Non-pigmented ciliary epithelial cell (primary cell): Measurements from ENCODE around the gene FOXP2.
A peak's percentile ranks its signal among the peaks of the same experiment; 100 is the strongest.
"Not testable (repeated sequence)": the region's sequence is repeated elsewhere in the genome, so short reads cannot be mapped to it uniquely, and the experiment has no call there.

Experiments
- DNase-seq: peaks from one replicate; pipeline ENCODE4 v3.0.0-alpha.2; 2010; ENCODE audit warnings: low read depth

Gene FOXP2

DNA sequence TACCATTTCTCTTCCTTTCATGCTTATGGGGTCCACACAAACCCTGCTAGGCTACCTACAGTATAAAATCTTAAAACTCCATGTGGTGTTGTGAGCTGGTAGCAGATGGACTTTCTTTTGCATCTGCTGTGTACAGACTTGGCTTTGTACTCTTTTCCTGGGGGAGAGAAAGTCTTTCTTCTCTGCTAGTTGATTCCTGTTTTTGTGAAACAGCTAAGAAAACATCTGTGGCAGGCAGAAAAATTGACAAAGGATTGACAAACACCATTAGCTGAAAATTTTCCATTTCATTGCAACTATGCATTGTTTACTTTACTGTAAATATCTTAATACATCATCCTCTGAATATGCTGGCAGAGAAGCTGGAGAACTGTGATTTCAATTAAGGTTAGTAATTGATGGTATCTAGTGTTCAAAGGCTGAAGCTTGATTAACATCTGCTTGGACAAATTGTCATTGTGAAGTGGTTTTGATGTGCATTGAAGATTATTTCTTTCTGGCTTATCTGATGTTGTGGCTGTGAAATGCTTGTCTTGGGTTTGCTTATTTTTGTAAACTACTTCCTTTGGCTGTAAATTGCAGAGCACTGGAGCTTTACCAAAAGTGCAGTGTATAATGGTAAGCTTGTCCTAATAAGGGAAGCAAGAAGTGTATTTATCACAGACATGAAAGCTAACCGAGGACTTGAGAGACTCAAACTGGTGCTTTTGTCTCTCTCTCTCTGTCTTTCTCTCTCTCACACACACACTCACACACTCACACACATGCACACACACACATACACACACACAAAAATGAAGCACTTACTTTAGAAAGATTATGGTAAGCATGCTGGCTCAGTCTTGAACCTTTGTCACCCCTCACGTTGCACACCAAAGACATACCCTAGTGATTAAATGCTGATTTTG, at the start of gene FOXP2:
FOXP2 (plus strand) TSS at position 660 of the 908 bp plus-strand sequence. CDS start 11,697 bp downstream, outside the sequence.
- no peak for DNase-seq

DNA sequence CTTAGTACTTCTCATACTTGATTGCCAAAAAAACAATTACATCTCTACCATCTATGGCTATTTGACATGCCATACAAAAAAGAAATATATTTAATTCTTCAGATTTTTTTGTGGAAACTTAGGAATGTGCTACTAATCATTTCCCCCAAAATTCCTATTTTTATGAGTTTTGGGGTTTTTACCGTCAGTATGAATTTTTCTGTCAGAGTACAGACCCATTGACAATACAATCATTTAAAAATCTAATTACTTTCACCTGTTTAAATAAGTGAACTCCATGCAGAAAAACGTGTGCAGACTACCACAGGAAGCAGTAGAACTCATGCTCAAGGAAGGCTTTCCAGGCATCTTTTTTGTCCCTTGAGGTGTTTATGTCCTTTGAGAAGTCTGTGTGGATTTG, 48.8 kb upstream of the FOXP2 start:
- no peak for DNase-seq

DNA sequence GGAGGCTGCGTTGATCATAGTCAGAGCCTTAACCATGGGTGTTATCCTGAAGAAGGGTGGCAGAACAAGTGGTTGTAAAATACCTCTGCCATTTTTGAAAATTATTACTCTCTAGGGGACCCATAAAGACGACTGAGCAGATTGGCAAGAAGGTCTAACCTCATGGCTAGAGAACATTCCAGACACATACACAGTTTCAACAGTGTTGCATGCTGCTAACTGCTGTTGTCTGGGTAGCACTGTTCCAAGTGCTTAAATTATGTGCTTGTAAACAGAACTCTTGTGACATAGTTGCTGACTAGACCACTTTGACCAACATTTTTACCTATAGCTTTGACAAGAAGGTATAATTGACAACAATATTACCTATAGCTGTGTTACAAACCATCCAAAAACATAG, 46.1 kb upstream of the FOXP2 start:
- DNase-seq: no peak

DNA sequence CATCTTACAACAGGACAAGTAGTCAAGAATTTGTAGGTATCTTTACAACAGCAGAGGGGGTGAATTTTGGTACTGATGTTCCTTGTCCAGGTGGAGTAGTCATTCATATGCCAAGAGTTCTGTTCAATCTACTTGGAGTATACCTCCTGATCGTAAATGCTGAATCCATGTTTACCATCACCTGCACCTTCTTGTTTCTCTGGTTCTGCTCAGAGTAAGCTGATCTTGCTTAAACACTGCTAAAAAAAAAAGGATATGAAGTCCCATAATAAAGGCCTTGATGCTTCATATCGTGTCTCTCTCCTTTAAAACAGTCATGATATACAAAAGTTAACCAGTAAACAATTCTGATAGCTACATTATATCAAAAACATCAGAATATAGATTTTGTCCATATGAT, 45.3 kb upstream of the FOXP2 start:
- no peak for DNase-seq

DNA sequence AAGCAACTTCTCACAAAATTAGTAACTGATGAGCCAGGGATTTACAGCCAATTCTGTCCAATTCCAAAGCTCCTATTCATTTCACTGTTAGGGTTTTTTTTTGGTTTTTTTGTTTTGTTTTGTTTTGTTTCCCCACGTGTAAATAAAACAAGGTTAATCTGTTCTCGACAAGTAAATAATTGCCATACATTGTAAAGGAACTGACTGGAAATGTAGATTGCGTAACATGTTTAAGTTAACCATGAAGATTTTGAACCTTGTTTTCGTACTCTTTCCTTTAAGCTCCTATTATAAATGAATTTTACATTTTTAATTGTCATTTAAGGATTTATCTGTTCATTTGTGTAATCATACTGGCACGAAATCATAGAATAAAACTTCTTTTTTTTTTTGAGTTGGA, 42.0 kb upstream of the FOXP2 start:
- DNase-seq: no peak

DNA sequence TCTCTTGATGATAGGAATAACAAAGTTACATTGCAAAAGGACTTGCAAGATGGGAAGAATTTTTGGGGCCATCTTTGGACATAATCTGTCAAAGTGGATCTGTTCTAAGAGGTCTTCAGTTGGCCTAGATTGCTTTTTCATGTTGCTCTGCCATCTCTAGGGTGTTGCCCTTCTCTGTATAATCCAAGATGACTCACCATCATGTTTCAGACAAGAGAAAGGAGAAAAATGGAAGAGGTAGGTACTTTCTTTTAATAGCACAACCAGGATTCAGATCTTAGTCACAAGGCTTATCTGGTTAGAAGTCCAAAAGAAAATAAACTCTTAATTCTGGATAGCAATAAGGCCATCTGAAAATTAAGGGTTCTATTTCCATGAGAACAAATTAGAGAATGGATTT, 38.7 kb upstream of the FOXP2 start:
- DNase-seq: no peak

DNA sequence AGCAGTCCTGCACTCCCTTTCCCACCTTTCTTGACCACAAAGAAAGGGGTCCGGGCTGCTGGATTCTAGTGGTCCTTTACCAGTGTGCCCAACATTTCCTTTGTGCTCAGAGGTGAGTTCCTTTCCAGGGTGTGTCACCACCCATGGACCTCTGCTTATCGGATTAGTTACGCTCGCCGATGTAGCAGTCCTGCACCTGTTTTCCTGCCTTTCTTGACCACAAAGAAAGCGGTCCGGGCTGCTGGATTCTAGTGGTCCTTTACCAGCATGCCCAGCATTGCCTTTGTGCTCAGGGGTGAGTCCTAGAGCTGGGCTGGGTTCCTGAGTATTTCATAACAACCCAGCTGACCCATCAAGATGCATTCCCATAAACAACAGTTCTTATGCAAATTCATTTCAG, 30.7 kb upstream of the FOXP2 start:
- not testable (repeated sequence) for DNase-seq

DNA sequence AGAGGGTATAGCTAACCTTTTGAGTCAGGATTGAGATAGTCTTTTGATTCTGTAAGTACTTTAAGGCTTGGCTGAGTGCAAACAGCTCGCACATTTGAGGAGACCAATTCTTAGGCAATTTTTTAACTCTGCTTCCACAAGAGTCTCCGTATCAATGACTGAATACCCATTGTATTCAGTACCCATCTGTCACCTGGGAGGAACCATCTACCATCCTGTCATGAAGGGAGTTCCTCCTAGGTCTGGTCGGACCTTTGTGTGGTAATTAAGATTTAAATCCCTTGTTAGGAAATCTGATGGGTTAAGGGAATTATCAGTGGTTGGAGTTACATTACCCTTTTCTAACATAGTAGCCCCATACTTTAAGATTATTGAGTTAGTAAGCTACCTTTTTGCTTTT, 30.3 kb upstream of the FOXP2 start:
- not testable (repeated sequence) for DNase-seq

DNA sequence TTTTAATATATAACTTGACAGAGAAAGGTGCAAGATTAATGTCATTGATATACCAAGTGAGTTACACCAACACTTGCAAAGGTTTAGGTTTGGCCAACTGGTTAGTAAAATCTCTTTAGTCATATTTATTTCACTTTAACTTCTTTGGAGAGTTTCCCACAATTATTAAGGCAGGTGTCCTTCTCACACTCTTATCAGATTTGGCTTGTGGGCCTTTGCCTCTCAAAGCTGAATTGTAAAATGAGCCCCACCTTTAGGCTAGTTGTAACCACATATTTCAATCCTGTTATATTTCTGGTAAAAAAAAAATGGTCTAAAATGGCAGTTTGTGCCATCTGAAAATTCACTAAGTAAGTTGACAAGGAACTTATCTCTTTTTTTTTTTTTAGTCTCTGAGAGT, 26.6 kb upstream of the FOXP2 start:
- no peak for DNase-seq

DNA sequence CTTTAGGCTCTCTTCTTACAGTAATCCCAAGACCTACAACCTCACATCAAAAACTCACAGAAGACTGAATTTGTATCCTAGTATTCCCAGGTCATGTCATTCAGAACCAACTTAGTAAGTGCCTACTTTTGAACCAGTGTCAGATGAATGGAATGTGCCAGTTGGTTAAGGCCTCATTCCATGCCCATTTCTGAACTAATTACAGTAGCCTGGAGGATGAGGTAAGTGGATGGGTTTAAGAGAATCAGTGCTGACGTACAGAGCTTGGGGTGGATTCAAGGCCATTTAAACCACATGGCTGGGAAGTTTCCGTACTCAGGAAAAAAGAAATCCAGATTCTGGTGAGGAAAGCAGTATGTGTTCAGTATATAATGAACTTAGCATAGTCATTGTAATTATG, 21.9 kb upstream of the FOXP2 start:
- peak; percentile 27 for DNase-seq

DNA sequence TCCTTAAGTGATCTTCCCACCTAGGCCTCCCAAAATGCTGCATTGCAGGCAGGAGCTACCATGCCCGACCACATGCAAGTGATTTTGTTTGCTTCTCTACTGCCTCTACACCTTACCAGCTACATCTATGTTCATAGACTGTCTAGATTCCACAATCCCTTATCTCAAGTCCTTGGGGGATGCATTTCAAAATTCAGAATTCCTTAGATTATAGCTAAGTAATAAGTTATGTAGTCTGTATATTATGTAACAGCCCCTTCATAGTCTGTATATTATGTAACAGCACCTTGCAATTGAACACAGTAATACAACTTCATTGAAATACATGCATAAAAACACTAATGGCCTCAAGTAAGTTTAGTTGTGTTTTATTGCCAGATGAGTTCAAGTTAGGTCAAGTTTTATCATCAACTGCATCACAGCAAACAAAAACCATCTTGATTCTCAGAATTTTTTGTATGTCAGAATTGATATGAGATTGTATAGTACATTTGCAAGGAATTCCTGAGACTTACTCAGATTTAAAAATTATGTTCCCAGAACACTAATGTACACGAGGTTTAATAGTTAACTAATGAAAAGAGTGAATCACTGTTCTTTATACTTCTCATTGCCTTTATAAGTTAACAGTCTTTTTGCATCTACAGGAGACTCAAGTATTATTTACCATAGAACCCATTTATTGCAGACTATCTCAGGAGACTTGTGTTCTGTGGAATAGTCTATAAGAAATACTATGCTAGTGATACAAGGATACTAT, 11.6 kb upstream of the FOXP2 start:
- no peak for DNase-seq

DNA sequence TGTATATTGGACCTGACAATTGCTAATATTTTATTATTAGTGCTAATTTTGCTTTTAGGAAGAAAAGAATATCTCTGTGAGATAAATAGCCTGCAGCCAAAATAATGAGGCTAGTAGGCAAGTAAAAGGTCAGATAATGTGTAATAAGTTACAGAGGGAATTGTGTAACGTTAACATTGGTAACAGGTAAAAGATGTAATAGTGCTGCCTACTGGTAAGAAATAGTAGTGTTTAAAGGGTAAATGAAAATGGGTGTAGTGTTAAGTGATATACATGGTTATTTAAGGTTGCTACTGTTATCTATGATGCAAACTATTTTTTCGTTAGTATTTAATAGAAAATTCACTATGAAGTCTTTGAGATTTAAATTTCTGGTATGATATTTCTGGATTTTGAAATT, 9.2 kb upstream of the FOXP2 start:
- no peak for DNase-seq

DNA sequence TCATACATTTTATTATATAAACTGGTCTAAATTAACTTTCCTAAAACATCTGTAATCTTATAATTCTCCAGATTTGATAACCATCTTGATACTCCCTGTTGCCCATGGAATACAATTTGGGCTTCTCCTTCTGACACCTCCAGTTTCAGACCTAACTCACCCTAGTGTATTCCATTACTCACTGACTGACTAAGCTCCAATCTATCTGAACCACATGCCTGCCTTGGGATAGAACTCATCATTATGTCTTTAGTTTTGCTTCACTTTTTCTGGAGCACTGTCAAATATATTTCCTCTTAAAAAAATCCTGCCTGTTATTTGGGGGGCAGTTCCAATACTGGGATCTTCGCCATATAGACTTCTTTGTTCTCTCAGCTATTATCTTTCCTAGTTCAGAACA, 4.9 kb upstream of the FOXP2 start:
- no peak for DNase-seq

DNA sequence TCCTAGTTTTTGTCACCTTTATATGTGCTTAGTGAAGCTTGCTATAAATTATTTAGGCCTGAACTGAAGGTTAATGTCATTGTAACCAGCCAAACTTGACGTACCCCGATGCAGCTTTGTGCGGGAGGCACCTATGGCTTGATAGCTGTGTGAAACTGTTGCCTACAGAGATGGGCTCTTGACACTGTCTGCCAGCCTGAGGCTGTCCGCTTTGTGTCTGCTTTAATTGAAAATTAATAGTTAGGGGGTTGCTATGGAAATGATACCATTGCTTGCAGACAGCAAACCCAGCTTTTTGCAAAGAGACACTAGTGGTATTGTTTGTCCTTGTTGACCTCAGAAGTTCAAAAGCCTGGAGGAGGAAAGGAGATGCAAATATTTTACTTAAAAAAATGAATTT, 2.1 kb upstream of the FOXP2 start:
- no peak for DNase-seq

DNA sequence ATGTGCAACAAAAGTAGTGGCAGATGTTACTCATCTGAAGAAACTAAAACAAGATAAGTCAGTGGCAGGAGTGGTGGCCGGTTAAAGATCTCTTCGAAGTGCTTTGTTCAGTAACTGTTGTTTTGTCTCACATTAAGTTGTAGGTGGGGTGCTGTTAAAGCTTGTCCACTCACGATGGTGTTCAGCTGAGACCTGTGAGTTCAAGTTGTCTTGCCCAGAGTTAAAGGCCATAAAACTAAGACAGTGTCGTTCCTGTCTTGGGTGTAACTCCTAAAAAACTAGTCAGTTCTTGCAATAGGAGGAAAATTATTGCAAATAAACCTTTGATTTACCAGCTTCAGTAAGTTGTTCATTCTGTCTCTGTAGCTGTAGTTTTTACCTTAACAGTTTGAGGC, 857 bp upstream of the FOXP2 start:
- no peak for DNase-seq

DNA sequence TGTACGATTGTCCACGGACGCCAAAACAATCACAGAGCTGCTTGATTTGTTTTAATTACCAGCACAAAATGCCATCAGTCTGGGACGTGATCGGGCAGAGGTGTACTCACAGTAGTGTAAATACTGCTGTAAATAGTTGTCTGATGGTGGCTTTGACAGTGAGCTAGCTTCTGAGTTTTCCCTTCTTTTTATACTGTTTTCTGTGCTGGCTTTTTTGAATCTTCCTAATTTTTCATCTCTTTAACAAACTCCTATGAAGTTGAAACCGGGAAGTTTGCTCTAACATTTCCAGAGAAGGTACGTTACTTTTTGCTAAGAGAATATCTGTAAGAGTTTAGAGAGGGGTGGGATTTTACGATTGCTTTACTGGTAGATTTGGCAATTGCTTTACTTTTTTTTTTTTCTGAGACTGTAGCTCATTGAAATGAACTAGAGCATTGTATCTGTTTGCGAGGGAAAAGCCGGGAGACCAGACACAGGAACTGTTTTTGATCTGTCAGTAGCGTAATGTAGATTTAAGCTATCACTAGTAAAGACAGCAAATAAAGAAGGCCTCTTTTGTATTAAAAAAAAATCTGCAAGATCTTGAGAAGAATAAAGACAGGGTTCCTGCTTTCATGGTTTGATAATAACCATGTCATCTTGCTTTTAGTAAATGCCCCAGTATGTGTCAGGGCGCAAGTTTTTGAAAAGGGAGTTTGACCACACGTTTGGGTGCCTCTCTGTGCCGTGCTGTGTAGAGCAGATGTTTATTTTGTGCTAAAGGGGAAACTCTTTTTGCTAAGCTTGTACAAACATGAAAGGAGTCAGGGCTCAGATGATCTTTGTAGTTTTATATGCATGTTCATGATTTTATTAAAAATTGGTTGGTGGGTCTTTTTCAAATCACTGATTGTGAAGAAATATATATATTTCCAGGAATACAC, 712 bp downstream of the FOXP2 start:
- DNase-seq: no peak

DNA sequence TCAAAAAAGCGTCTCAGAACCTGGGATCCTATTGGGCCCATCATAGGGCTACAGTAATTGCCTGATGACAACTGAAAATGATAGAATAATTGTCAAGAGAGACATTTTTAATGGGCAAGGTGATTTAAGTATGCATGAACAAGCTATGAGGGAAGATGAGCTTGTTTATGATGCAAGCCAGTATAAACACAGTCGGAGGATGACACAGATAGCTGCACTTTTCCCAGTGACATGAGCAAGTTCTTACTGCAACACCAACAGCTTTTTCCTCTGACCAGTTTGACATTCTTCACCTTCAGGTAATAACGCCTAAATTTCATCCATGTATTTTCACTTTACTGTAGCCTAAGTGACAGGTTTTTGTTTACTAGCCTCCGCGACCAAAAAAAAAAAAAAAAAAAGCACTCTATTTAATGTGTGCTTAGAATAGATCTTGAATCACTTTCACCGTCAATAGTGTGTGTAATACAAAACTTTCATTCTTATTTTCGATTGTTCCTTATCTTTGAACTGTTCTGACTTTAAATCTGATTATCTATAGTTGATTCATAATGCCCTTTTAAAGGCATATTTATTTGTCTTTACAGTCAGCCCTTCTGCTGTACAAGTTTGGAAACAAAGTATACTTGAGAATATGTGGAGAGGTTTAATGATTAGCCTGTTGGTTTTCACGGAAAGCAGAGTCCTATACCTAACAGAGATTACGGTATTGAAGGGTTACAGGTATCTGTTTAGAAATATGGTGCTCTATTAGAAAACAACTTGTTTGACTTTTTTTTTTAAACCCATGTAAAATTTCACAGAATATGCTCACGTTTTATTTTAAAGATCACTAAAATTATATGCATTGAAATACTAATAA, 1.7 kb downstream of the FOXP2 start:
- no peak for DNase-seq

DNA sequence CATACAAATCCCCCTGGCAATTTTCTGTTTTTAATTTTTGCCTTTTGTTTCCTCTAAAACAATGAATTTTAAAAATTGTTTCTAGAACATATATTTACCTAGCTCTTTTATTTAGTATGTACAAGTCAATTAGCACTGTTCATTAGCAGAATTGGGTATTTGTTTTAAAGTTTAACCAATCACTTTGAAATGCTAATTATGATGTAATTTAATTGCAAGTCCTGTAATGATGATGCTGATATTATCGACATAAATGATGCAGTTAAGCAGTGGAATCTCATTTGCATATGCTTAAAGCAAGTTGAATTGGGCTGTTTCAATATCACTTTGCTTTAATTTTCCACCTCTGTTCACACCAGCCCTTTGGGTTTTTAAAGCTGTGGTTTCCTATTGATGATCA, 2.7 kb downstream of the FOXP2 start:
- no peak for DNase-seq

DNA sequence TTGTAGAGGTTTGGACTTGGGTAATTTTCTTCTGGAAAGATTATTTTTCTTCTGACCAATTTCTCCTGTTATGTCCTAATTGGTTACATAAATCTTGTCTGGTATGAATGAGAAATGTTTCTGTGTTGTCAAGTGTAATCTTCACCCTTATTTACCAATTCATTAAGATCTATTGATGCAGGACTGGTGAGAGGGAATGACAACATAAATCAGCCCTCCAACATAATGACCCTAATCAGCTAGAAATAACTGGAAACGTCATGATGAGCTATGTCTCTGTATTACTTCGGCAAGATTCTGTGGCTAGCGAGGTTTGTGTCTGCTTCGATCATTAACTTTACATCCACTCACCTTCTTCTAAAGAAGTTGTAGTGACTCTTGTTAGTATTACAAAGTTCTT, 3.5 kb downstream of the FOXP2 start:
- no peak for DNase-seq

DNA sequence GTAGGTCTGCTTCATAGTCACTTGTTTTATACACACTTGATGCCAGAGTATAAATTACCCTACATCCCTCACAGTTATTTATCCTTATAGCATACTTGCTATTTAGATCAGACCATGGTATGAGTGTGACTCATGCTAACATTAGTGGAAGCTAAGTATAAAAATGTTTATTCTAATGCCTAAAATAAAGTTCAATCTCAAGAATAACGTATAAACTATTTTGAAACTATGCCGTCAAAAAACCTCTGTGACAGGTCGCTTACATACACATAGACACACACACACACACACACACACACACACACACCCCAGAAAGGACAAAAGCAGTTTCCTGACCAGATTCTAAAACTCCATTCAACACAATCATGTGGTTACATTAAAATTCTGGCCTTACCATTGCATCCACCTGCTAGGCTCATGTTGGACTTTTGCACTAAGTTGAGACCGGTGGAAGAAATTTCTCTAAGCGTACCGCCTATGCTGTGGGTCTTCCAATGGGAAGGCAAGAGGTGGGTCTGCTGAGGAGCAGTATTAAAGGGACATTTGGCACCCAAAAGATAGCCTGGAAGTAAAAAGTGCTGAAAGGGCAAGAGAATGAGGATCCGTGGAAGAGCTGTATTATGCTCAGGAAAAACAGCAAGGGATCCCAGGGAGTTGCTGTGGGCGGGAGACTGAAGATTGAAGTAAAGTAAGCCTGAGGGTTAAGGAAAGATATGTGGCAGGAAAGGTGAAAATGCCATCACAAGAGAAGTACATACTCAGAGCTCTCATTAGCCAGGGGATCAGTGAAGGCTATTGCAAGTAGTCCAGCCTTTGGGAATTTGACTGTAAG, 5.0 kb downstream of the FOXP2 start:
- DNase-seq: no peak
